ENCODE data around the gene ARPP21.

ARPP21 gene

GRCh38 chr3:35817216-35817615, 177.9 kb downstream of the ARPP21 start:
- no peak overlapping the region for H3K4me3 ChIP-seq (ENCODE audit: low read depth, low read length)
- TF ChIP-seq CTCF (IDR thresholded peaks at IDR 0.05; ENCODE audit: low read depth, low read length): no peak

- no peak for TF ChIP-seq CTCF (IDR thresholded peaks at IDR 0.05; ENCODE audit: low read depth, low read length)
- no peak overlapping the region for H3K4me3 ChIP-seq (ENCODE audit: low read depth, low read length)
These were observed 192.8 kb downstream of the ARPP21 start for GRCh38 chr3:35832140-35832571.
